HG03060 (cell line): ENCODE data around the gene L2HGDH.

ENCODE experiments used
- ATAC-seq: cut with Tn5 transposase; IDR thresholded peaks from one replicate; pipeline ENCODE4 v1.9.1; 2021; ENCODE audit warnings: low read depth, moderate number of reproducible peaks; ENCODE audit not compliant: unreplicated experiment

The L2HGDH gene

DNA sequence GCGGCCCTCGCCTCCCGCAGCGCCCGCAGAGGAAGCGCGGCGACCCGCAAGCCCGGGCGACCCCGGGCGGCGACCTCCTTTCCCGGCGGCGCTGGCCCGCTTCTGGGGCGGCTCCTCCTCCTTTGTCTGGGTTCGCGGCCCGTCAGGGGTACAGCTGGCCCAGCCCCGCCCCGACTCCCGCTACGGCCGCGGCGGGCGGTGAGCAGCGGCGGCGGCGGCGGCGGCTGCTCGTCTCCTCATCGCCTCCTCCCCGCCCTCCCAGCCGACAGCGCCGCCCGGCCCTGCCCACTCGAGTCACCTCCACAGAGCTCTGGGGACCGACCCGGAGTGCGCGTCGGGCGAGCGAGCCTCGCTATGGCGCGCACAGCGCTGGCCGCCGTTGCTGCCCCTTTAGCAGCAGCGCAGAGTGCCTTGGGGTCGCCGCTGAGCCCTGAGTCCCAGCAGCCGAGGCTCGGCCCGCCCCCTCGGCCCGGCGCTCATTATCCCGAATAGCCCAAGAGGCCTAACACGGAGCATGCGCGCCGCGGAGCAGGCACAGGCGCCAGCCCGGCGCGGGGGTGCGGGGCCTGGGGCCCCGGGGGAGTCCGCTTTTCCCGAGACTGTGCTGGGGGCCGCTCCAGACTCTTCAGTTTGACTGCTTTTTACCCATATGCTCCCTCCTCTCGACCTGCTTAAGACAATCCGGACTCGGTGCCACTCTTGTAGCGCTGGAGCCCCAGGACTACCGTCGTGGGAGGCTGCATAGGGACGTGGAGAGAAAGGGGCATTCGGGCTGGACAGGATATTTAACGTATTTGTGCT lies 80.4 kb downstream of the L2HGDH start, which contains the start of gene SOS2:
TSS of gene SOS2 (minus strand) at position 104 of the 801 bp plus-strand sequence. CDS start 295 bp downstream, outside the sequence.
- ATAC-seq = peak; percentile 64

DNA sequence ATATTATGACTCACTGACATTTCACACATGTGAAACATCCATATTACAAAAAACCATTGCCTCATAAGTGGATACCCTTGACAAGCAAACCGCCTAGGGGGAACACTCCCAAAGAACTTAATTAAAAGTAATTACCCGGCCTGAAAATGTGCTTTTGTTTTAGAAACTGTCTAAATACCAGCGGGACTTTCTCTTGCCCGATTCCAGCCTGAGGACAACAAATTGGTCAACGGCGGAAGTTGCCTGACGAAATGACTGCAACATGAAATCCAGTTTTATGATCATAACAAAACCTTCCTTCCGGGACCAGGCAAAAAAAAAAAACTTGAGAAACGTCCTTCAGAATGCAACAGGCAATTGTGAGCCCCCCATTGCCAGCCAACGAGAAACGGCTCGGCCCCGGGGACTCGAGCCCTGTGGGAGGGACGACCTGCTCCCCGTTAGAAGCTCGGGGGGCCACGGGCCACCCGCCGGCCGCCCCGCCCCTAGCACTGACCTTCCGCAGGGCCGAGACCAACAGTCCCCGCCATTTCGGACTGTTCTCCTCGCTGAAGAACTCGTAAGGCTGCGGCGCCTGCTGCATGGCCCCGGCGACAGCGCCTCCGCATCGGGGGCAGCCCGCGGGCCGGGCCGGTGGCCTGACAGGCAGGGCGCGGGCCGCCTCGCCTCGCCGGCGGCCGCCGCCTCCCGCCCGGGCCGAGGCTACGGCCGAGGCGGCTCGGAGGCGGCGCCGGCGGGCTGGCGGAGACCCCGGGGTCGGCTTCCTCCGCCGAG lies 81.1 kb downstream of the L2HGDH start:
- no peak for ATAC-seq

DNA sequence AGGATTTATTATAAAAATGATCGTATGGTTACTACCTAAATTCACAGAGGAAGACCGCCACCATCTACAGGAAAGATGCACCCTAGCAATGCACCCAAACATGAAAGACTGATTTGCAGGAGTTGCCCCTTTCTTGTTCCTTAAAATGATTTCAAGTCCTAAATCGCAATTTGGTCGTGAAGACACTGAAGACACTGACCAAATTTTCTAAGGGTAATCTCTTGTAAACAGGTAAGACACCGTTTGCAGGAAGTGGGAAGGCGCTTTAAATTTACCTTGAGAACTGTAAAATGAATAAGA lies 81.7 kb downstream of the L2HGDH start:
- no peak for ATAC-seq

DNA sequence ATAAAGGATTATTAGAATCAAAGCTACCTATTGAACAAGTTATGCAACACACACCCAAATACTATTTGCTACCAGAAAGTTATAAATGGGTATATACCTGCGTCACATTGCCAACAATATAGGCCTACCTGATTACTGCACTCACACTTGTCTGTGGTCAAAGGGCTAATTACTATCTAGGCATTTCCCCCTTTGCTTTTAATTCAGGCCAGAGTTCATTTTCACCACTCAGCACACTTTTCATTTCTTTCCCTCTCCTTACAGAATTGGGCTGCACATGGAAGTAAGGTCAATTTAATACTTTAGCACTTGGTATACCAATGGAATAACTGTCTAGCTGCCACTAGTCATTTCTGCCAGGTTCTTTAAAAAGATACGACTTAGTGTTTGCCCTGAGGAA lies 82.3 kb downstream of the L2HGDH start:
- ATAC-seq = no peak

DNA sequence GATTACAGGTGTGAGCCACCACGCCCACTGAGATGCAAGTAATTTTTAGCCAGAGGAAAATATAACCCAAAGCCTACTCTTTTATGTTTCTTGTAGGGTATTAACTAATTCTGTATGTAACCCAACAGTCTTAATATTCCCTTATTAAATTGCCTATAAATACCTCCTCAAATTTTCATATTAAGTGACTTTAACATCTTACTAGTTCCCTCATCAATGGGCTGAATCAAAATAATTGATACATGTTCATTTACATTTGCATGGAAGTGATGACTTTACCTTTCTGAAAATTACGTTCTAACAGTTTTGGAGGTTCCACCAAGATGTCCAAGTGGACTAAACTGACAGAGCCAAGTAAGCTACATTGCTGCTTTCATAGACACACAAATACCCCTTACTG lies 83.7 kb downstream of the L2HGDH start:
- ATAC-seq = no peak

DNA sequence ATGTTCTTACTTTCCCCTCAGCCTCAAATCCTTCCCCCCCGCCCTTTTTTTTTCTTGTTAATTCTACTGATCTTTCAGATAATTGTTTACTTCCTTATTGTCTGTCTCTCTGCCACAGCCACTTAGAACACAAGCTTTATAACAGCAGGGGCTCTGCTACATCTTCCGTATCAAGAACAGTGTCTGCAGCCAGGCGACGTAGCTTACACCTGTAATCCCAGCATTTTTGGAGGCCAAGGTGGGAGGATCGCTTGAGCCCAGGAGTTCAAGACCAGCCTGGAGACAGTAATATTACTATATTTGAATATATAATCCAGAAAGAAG lies 86.1 kb downstream of the L2HGDH start:
- no peak for ATAC-seq

DNA sequence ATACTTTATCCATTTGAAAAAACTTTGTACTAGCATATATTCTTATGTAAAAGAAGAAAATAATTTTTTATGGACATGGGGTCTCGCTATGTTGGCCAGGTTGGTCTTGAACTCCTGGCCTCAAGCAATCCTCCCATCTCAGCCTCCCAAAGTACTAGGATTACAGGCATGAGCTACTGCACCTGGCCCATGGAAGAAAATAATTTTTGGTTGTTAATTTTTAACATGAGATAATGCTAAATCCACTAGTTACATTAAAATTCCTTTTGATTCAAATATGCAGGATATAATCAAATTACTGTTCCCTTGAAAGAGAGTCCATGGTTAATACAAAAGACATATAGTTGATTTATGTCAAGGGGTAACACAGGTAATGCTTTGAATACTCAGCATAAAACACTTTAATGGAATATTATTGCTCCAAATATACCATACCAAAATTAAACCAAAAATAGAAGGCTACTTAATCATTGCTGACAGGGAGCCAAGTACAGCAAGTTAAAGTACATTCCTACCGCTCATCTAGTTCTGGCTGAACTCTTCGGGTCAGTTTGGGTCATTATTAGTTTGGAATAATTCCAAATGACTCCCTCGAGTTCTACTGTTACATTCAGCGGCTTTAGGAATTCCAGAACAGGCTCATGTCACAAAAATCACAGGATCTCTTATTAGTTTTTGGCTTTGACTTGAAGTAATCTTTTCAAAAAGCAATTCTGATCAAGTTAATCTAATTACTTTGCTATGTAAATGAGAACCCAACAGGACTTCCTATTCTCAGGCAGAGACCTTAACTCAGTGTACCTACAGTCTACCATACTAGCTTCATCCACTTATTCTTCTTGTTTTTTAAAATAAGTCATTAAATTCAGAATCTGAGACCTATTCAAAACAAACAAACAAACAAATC lies 86.7 kb downstream of the L2HGDH start:
- ATAC-seq = no peak

DNA sequence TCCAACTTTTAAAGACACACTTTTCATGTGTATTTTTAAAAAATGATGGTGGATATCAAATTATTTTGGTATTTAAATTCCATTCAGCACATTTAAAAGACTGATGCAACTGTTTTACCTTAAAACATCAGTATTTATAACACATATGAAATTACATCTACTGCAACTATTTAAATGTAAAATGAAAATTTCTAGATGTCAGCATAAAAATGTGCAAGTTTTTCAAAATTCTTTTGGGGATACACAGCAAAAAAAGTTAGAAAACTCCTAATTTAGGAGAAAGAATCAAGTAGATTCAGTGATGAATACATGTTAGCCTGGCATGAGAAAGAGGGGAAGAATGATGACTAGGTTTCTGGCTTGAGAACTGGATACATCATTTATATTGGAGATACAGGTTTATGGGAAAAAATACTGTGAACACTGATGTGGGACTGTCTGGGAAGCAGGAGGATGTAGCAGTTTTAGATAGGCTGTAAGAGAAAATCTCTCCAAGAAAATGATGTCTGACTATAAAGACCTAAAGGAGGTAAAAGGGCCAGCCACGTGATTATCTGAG lies 89.9 kb downstream of the L2HGDH start:
- no peak for ATAC-seq

DNA sequence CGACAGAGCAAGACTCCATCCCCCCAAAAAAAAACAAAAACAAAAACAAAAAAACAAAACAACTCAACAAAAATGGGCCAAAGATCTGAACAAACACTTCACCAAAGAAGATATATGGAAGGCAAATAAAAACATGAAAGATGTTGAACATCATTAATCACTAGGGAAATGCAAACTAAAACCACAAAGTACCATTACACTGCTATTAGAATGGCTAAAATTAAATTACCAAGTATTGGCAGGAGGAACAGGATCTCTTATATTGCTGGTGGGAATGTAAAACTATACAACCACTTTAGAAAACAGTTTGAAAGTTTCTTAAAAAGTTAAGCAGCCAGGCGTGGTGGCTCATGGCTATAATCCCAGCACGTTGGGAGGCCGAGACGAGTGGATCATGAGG lies 93.5 kb downstream of the L2HGDH start:
- no peak for ATAC-seq

DNA sequence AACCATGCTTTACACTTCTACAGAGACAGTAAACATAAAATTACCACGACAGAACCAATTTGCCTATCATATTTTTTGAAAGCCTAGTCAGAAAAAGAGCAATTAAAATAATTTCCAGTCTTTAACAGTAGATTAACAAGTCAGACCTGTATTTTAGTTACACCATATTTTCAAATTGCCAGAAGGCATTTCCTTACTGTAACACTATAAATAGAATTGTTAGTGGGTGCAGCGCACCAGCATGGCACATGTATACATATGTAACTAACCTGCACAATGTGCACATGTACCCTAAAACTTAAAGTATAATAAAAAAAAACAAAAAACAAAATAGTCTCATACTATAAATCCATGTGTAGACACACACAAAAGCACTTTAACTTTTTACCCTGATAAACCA lies 96.6 kb downstream of the L2HGDH start:
- ATAC-seq = no peak

DNA sequence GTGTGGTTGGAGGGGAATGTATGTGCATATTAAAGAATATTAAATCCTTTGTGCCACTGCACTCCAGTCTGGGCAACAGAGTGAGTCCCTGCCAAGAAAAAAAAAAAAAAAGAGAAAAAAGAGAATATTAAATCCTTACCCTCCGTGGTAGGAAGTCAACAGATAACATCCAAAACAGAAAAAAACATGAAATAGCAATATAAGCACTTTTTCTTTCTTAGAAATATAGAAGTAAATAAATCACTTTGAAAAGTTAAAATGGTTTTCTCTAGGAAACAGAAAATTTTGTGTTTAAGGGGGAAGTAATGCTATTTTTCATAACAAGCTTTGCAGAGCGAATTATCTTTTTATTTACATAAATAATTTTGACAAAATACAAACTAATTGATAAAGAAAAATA lies 98.2 kb downstream of the L2HGDH start:
- no peak for ATAC-seq

DNA sequence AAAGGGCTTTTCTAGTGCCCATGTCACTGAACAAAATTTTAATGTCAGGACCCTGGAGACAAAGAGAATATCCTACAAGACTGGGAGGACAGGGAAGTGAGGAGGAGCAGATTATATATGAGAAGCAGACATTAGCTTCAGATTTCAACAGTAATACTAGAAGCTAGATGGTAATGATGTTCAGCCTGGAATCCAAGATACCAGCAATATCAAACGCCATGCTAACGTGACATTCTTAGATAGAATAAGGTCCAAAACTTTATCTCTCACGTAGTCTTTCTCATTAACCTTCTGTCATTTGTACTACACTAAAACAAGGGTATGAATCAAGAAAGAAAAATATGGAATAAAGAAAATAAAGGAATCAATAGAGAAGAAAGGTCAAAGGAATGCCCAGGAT lies 99.3 kb downstream of the L2HGDH start:
- no peak for ATAC-seq

DNA sequence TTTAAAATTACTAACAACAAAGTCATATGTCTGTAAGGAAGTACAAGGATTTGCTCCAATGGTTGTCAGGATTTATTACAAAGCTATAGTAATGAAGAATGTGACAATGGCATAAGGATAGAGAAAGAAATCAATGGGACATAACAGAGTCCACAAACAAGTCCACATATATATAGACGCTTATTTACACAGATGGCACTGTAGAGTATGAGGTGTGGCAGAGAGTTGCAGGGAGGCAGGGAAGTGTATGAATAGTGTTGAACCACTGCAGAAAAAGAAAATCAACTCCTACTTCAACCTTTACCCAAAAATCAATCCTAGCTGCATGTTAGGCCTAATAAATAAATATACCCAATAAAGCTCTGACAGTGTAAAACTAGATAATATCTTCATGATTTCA lies 102.0 kb downstream of the L2HGDH start:
- ATAC-seq = no peak

DNA sequence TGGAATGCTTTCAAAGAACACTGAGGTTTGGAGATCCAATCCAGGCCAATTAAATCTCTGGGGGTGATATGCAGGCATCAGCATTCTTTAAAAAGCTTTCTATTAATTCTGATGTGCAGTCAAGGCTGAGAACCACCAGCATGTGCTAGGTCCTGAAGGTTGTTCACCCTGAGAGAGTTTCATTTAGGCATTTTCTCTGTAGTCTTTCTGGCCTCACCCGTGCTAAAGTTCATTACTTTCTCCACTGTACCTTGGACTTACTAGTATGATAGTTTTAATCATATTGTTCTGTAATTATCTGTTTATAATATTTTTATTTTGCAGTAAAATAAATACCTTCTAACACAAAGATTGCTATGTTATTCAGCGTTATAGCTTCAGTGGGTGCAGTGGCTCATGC lies 113.5 kb downstream of the L2HGDH start:
- ATAC-seq = no peak

DNA sequence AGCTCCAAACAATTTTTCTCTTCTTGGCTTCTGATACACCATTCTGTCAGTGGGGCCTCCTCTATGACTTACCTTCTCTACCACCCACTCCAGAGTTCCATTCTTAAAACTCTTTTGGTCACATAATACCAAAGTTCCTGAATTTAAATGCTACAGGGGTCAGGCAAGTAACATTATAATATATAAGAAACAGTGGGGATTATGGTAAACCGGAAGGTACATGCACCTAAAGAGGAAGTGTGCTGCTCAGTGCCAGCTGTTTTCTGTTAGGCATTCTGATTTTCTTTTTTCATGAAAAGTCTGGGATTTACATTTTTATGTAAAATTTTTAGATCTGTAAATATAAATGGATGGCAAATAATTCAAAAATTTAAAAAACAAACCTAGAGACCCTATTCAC lies 120.5 kb downstream of the L2HGDH start:
- no peak for ATAC-seq
